ENCODE results near the gene GAS2L2.

GAS2L2 gene

DNA sequence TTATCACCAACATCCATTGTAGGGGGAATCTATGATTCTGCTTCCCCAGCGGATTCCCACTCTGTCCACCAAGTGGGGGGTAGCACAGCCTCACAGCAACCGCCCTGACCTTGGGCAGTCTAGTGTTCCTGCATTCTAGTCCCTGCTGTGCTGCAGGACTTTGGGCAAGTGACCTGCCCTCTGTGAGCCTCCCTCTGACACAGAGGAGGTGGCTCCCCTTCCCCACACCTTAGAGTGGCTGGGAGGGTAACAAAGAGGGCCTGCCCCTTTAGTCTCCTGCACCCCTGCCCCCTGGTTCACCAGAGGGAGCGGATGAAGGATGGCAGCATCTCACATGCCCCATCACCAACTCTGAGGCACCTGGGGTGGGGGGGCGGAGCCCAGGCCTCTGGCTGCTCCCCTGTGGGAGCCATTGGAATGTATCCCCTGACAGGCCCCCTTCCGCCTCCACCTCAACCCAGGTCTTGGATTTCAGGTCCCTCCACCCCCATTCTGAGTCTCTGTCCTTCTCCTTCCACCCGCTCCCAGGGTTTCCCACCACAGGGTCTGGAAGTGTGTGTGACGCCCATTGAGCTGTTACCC lies 10.1 kb downstream of the GAS2L2 start:
- TF ChIP-seq, protein P1, sequence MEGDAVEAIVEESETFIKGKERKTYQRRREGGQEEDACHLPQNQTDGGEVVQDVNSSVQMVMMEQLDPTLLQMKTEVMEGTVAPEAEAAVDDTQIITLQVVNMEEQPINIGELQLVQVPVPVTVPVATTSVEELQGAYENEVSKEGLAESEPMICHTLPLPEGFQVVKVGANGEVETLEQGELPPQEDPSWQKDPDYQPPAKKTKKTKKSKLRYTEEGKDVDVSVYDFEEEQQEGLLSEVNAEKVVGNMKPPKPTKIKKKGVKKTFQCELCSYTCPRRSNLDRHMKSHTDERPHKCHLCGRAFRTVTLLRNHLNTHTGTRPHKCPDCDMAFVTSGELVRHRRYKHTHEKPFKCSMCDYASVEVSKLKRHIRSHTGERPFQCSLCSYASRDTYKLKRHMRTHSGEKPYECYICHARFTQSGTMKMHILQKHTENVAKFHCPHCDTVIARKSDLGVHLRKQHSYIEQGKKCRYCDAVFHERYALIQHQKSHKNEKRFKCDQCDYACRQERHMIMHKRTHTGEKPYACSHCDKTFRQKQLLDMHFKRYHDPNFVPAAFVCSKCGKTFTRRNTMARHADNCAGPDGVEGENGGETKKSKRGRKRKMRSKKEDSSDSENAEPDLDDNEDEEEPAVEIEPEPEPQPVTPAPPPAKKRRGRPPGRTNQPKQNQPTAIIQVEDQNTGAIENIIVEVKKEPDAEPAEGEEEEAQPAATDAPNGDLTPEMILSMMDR (IDR thresholded peaks at IDR 0.05; ENCODE audit: control insufficient read depth, insufficient read depth, low read depth, low read length, missing control alignments): no peak
- no peak for DNase-seq (ENCODE audit: low read depth)
- H3K4me3 ChIP-seq (ENCODE audit: control insufficient read depth, low read depth, low read length): no peak overlapping the region

GRCh38 chr17:35742496-35742895 lies 10.5 kb downstream of the GAS2L2 start:
- no peak for DNase-seq (ENCODE audit: low read depth)
- H3K4me3 ChIP-seq (ENCODE audit: control insufficient read depth, low read depth, low read length): no peak overlapping the region
- TF ChIP-seq, protein P1 (IDR thresholded peaks at IDR 0.05; ENCODE audit: control insufficient read depth, insufficient read depth, low read depth, low read length, missing control alignments): no peak

- TF ChIP-seq, protein P1 (IDR thresholded peaks at IDR 0.05; ENCODE audit: control insufficient read depth, insufficient read depth, low read depth, low read length, missing control alignments): no peak
- no peak for DNase-seq (ENCODE audit: low read depth)
- no peak overlapping the region for H3K4me3 ChIP-seq (ENCODE audit: control insufficient read depth, low read depth, low read length)
Observed at GRCh38 chr17:35740997-35741931, 11.8 kb downstream of the GAS2L2 start.

- no peak for DNase-seq (ENCODE audit: low read depth)
- H3K4me3 ChIP-seq (ENCODE audit: control insufficient read depth, low read depth, low read length): no peak overlapping the region
- TF ChIP-seq, protein P1 (IDR thresholded peaks at IDR 0.05; ENCODE audit: control insufficient read depth, insufficient read depth, low read depth, low read length, missing control alignments): no peak
Observed at GRCh38 chr17:35740216-35740615, 12.8 kb downstream of the GAS2L2 start.

- TF ChIP-seq, protein P1 (IDR thresholded peaks at IDR 0.05; ENCODE audit: control insufficient read depth, insufficient read depth, low read depth, low read length, missing control alignments): no peak
- H3K4me3 ChIP-seq (ENCODE audit: control insufficient read depth, low read depth, low read length): no peak overlapping the region
- DNase-seq (ENCODE audit: low read depth): no peak
Observed at GRCh38 chr17:35738519-35739133, 14.4 kb downstream of the GAS2L2 start.

GRCh38 chr17:35736236-35736635 lies 16.8 kb downstream of the GAS2L2 start:
- DNase-seq (ENCODE audit: low read depth): no peak
- TF ChIP-seq, protein P1 (IDR thresholded peaks at IDR 0.05; ENCODE audit: control insufficient read depth, insufficient read depth, low read depth, low read length, missing control alignments): no peak
- no peak overlapping the region for H3K4me3 ChIP-seq (ENCODE audit: control insufficient read depth, low read depth, low read length)
